Left lung (tissue), 10 donors: Measurements from ENCODE around the gene NRXN2. TPM values are rescaled to one million over a fixed set of nuclear protein-coding genes. Genes with fewer than 3 reads are reported as not detected.
A peak's percentile ranks its signal among the peaks of the same experiment; 100 is the strongest.
"Not testable (repeated sequence)": the region's sequence is repeated elsewhere in the genome, so short reads cannot be mapped to it uniquely, and the experiment has no call there.

Experiments used
- ATAC-seq: fragments of 200-7000 bp; cut with Tn5 transposase; one replicate; pipeline ENCODE4 v1.9.1; 2020; ENCODE audit warnings: moderate library complexity
- DNase-seq, 4 donors: peaks; one replicate each; pipeline ENCODE4 v3.0.0-alpha.2; 2013 to 2020
- H3K27ac ChIP-seq, 2 donors: fragments of 200-600 bp; sonication (generic) in 1 of 2; one replicate each; pipeline versions ENCODE4 v1.5.0 to v1.8.0; 2020 to 2021
- H3K27me3 ChIP-seq, 2 donors: fragments of 200-600 bp; sonication (generic) in 1 of 2; one replicate each; pipeline versions ENCODE4 v1.5.0 to v1.8.0; 2020 to 2021
- H3K36me3 ChIP-seq, 2 donors: fragments of 200-600 bp; sonication (generic) in 1 of 2; one replicate each; pipeline versions ENCODE4 v1.5.0 to v1.8.0; 2020 to 2021
- H3K4me1 ChIP-seq, 2 donors: fragments of 200-600 bp; one replicate each; pipeline ENCODE4 v1.8.0; 2021
- H3K4me3 ChIP-seq, 2 donors: fragments of 200-600 bp; sonication (generic) in 1 of 2; one replicate each; pipeline versions ENCODE4 v1.5.0 to v1.8.0; 2020 to 2021; ENCODE audit warnings: mild to moderate bottlenecking in 1 of 2
- H3K9me3 ChIP-seq, 2 donors: fragments of 200-600 bp; sonication (generic) in 1 of 2; one replicate each; pipeline versions ENCODE4 v1.5.0 to v1.8.0; 2020 to 2021
- CTCF ChIP-seq, 2 donors: fragments of 200-600 bp; sonication (generic) in 1 of 2; IDR thresholded peaks; one replicate each; pipeline versions ENCODE4 v1.5.0 to v1.8.0; 2021; ENCODE audit warnings: antibody characterized with exemption in 2 of 2
- intact Hi-C, 2 donors: fragments of 100-400 bp; cut with DNase I; formaldehyde crosslinking; loops; one replicate each; pipeline versions ENCODE4 v1.11.2 to v1.14.2; 2022
- polyA plus RNA-seq, 6 donors: library from polyadenylated mRNA; unstranded; fragments of 120-200 nt; gene quantifications; one replicate each; pipeline ENCODE4 v1.2.1, GENCODE V29; 2013; ENCODE audit not compliant: insufficient read length in 6 of 6
- total RNA-seq, 2 donors: library from RNA; stranded (reverse); fragmentation: NEBNext Ultra II Directional; extraction: Animal tissue kit (Norgen Biotek cat#: 25700); gene quantifications; one replicate each; pipeline ENCODE4 v1.2.1, GENCODE V29; 2021
- donor health status: DM: no; HTN: yes; CAD: no.
- donor health status: DM: no; HTN: no; CAD: no.

Gene NRXN2
- total and polyA plus RNA-seq, 8 donors: 3.5 to 15.0 (median 10.4) TPM

- H3K4me3 ChIP-seq: no peak overlapping the region
- H3K4me1 ChIP-seq: peaks cover 0 to 9% of the 10 kb centered on the region in 2 donors
- no peak for ATAC-seq
- H3K9me3 ChIP-seq: no peaks in the 10 kb centered on the region
- intact Hi-C loops: no loop called here
- no peak overlapping the region for H3K27ac ChIP-seq
- DNase-seq: no peak
- H3K36me3 ChIP-seq: no peaks in the 10 kb centered on the region
- H3K27me3 ChIP-seq: peaks cover 11 to 73% of the 10 kb centered on the region in 2 donors
- TF ChIP-seq CTCF (IDR thresholded peaks at IDR 0.05): no peak
Observed at GRCh38 chr11:64673279-64673678, 49.7 kb downstream of the NRXN2 start.

DNA sequence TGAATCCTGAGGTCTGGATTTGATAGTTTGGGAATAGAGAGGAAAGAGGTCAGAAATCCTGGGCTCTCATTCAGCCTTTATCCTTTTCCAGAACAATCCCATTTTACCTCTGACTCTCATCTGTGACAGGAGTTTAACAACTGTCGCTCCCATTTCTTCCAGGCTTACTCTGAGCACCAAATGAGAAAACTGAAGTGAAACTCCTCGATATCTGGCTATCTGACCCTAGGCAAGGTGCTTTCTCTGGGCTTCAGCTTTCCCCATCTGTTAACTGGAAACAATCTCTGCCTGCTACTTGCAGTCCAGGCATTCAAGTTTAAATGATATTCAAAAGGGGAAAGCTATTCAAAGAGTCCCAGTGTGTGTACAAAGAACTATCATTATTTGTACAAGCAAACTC, 50.1 kb downstream of the NRXN2 start:
- Histone ChIP-seq H3K4me3 (no peak overlapping the region), H3K27ac (no peak overlapping the region), H3K36me3 (no peaks in the 10 kb centered on the region), H3K4me1 (peaks cover 0 to 9% of the 10 kb centered on the region in 2 donors), H3K9me3 (no peaks in the 10 kb centered on the region), H3K27me3 (peaks cover 11 to 76% of the 10 kb centered on the region in 2 donors)
- intact Hi-C loops: no loop called here
- no peak for TF ChIP-seq CTCF (IDR thresholded peaks at IDR 0.05)
- no peak for ATAC-seq
- DNase-seq: no peak

GRCh38 chr11:64670975-64671374, 52.0 kb downstream of the NRXN2 start:
- Histone ChIP-seq H3K36me3 (no peaks in the 10 kb centered on the region), H3K4me3 (no peak overlapping the region), H3K27me3 (peaks cover 11 to 73% of the 10 kb centered on the region in 2 donors), H3K4me1 (peaks cover 0 to 8% of the 10 kb centered on the region in 2 donors), H3K27ac (no peak overlapping the region), H3K9me3 (no peaks in the 10 kb centered on the region)
- DNase-seq (no peak), ATAC-seq (peak; percentile 50)
- no peak for TF ChIP-seq CTCF (IDR thresholded peaks at IDR 0.05)
- intact Hi-C loops: no loop called here

DNA sequence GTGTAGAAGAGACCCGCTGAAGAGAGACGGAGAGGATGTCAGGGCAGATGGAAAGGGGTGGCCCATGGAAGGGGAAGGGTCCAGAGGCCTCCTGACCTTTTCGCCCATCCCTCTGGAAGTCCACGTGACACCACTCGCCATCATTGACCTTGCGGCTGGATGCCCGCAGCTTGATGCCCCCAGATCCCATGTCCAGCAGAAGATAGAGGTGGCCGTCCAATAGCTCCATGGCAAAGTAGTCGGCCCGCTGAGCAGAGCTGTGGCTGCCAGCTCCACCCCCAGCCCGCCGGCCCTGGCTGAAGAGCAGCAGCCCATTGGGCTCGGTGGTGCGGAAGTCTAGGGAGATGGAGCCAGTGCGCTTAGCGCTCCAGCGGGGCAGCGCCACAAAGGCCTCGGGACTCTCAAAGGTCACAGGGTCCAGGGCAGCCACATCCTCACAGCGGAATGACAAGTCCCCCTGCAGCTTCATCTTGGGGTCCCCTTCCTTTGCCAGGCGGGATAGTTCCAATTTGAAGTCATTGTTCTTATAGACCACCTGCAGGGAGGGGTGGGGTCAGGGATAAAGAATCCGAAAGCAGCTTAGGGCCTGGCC, 55.7 kb downstream of the NRXN2 start:
- intact Hi-C loops: no loop called here
- DNase-seq: peak in 1 of 4 donors; percentile 69
- TF ChIP-seq CTCF (IDR thresholded peaks at IDR 0.05): no peak
- Histone ChIP-seq H3K4me1 (no peaks in the 10 kb centered on the region), H3K9me3 (no peaks in the 10 kb centered on the region), H3K27me3 (peaks cover 4 to 48% of the 10 kb centered on the region in 2 donors), H3K27ac (no peak overlapping the region), H3K36me3 (no peaks in the 10 kb centered on the region), H3K4me3 (no peak overlapping the region)
- ATAC-seq: no peak

- Histone ChIP-seq H3K4me3 (no peak overlapping the region), H3K9me3 (no peaks in the 10 kb centered on the region), H3K27me3 (peaks cover 0 to 35% of the 10 kb centered on the region in 2 donors), H3K27ac (no peak overlapping the region), H3K4me1 (no peaks in the 10 kb centered on the region), H3K36me3 (no peaks in the 10 kb centered on the region)
- TF ChIP-seq CTCF (IDR thresholded peaks at IDR 0.05): no peak
- intact Hi-C loops: no loop called here
- DNase-seq (no peak), ATAC-seq (peak; percentile 27)
Observed at GRCh38 chr11:64665411-64665821, 57.6 kb downstream of the NRXN2 start.

GRCh38 chr11:64664236-64664870, 58.6 kb downstream of the NRXN2 start:
- DNase-seq, ATAC-seq, H3K36me3 ChIP-seq, H3K27ac ChIP-seq, intact Hi-C loops, H3K4me1 ChIP-seq, H3K9me3 ChIP-seq, H3K4me3 ChIP-seq: not testable (repeated sequence)
- H3K27me3 ChIP-seq: peaks cover 0 to 26% of the 10 kb centered on the region in 2 donors
